ENCODE measurements around the gene FBH1. TPM values are rescaled to one million over a fixed set of nuclear protein-coding genes. Genes with fewer than 3 reads are reported as not detected.

FBH1 gene
- total RNA-seq, 6 experiments from 2014 or later, result 30.8 to 38.6 (median 35.8) TPM

DNA sequence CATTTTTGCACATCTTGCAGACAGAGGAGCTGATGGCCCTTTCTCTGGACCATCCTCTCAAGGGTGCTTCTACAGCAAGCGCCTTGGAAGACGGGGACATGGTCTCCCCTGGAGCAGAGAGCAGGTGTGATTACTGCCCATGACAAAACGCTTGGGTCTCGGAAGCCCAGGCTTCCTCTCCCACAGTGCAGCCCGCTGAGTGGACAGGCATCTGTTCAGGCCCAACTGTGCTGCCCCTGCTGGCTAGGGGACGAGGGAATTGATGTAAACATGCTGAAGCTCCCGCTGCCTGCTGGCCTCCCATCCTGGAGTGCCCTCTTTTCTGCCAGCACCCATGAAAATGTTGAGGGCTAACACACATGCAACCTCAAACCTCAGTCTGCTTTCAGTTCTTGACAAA lies 73.0 kb downstream of the FBH1 start:
- WGBS (ENCODE audit: insufficient coverage, low coverage, low lambda C conversion rate, missing lambda C conversion rate), result no CpG with 5 or more reads among the region's 7 CpGs
- DNase-seq (peak in 2 of 3 donors; percentile 10 to 37), ATAC-seq (no peak)
- TF ChIP-seq POLR2A (IDR thresholded peaks at IDR 0.05) (no peak), CTCF (IDR thresholded peaks at IDR 0.05) (no peak)
- intact Hi-C loops (cut with DNase I), result no loop called here
- peaks cover 0 to 20% (median 9%) of the 10 kb centered on the region in 4 donors for H3K4me1 ChIP-seq
- H3K27ac ChIP-seq, result no peak overlapping the region
- H3K9me3 ChIP-seq, result no peaks in the 10 kb centered on the region
- peaks cover 0 to 11% (median 7%) of the 10 kb centered on the region in 4 donors for H3K36me3 ChIP-seq
- no peak overlapping the region for H3K4me3 ChIP-seq
- no peaks in the 10 kb centered on the region for H3K27me3 ChIP-seq

GRCh38 chr10:5963591-5963990 lies 73.5 kb downstream of the FBH1 start:
- ATAC-seq (no peak), DNase-seq (peak in 2 of 3 donors; percentile 2 to 32)
- Histone ChIP-seq H3K27ac (no peak overlapping the region), H3K4me1 (peaks cover 0 to 25% (median 12%) of the 10 kb centered on the region in 4 donors), H3K9me3 (no peaks in the 10 kb centered on the region), H3K27me3 (no peaks in the 10 kb centered on the region), H3K36me3 (peaks cover 0 to 11% (median 7%) of the 10 kb centered on the region in 4 donors), H3K4me3 (no peak overlapping the region)
- intact Hi-C loops (cut with DNase I), result no loop called here
- TF ChIP-seq CTCF (IDR thresholded peaks at IDR 0.05) (no peak), POLR2A (IDR thresholded peaks at IDR 0.05) (no peak)
- 85% methylated on average over 9 of the region's 10 CpGs for WGBS (ENCODE audit: insufficient coverage, low coverage, low lambda C conversion rate, missing lambda C conversion rate)

GRCh38 chr10:5964736-5965135 lies 74.7 kb downstream of the FBH1 start:
- intact Hi-C loops (cut with DNase I), result no loop called here
- peak overlapping the region; percentile 33 to 73 (median 39) for H3K27ac ChIP-seq
- peaks cover 0 to 5% (median 2%) of the 10 kb centered on the region in 4 donors for H3K36me3 ChIP-seq
- H3K27me3 ChIP-seq, result no peaks in the 10 kb centered on the region
- WGBS (ENCODE audit: insufficient coverage, low coverage, low lambda C conversion rate, missing lambda C conversion rate), result no CpG with 5 or more reads among the region's 13 CpGs
- H3K9me3 ChIP-seq, result no peaks in the 10 kb centered on the region
- peaks cover 0 to 33% (median 13%) of the 10 kb centered on the region in 4 donors for H3K4me1 ChIP-seq
- peak in 1 of 4 donors; percentile 7 for ATAC-seq
- DNase-seq, result no peak
- H3K4me3 ChIP-seq, result no peak overlapping the region
- TF ChIP-seq CTCF (IDR thresholded peaks at IDR 0.05) (no peak), POLR2A (IDR thresholded peaks at IDR 0.05) (no peak)

DNA sequence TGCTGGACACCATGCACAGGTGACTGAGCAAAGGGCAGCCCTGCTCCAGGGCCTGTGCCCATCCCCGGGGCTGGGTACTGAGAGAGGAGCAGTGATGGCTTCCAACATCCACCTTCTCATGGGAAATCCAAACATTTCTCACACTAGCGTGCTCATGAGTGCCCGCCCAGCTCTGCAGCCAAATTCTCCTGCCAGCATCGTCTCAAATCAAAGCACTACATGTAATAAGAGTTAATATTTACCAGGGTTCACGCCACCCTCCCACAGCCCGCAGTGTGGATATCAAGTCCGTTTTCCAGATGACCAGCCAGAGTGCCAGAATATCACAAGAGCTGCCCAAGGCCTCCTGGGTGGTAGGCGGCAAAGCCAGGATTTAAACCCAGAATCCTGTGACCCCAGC lies 75.2 kb downstream of the FBH1 start:
- H3K4me3 ChIP-seq, result no peak overlapping the region
- intact Hi-C loops (cut with DNase I), result no loop called here
- DNase-seq, result peak; percentile 78 to 94 (median 91)
- H3K27me3 ChIP-seq, result no peaks in the 10 kb centered on the region
- peak; percentile 76 to 93 (median 92) for ATAC-seq
- TF ChIP-seq POLR2A (IDR thresholded peaks at IDR 0.05), result peak; percentile 71
- peak in 2 of 4 donors; percentile 4 for TF ChIP-seq CTCF (IDR thresholded peaks at IDR 0.05)
- H3K27ac ChIP-seq, result peak overlapping the region; percentile 43 to 73 (median 58)
- peaks cover 0 to 33% (median 16%) of the 10 kb centered on the region in 4 donors for H3K4me1 ChIP-seq
- WGBS (ENCODE audit: insufficient coverage, low coverage, low lambda C conversion rate, missing lambda C conversion rate), result 33% methylated on average over 8 of the region's 8 CpGs
- no peaks in the 10 kb centered on the region for H3K9me3 ChIP-seq
- H3K36me3 ChIP-seq, result peaks cover 0 to 1% (median under 1%) of the 10 kb centered on the region in 4 donors

Data from right lobe of liver (tissue), 6 donors.